Measurements from ENCODE around the gene EWSR1. TPM values are rescaled to one million over a fixed set of nuclear protein-coding genes. Genes with fewer than 3 reads are reported as not detected.
"Not testable (repeated sequence)": the region's sequence is repeated elsewhere in the genome, so short reads cannot be mapped to it uniquely, and the experiment has no call there.

Gene EWSR1
- total RNA-seq, 1 donor from 2014 or later: 205 TPM

GRCh38 chr22:29342577-29343312 lies 74.7 kb downstream of the EWSR1 start:
- no peak for TF ChIP-seq CTCF (IDR thresholded peaks at IDR 0.05; ENCODE audit: insufficient read depth, low read length, poor library complexity, severe bottlenecking)
- no peak for DNase-seq (ENCODE audit: low read depth)
- Histone ChIP-seq H3K27me3 (ENCODE audit: control insufficient read depth, insufficient read depth, low read length) (no peaks in the 10 kb centered on the region), H3K4me3 (ENCODE audit: low read depth, low read length) (no peak overlapping the region), H3K36me3 (ENCODE audit: control insufficient read depth, insufficient read depth, low read length) (peaks cover 12% of the 10 kb centered on the region)

DNA sequence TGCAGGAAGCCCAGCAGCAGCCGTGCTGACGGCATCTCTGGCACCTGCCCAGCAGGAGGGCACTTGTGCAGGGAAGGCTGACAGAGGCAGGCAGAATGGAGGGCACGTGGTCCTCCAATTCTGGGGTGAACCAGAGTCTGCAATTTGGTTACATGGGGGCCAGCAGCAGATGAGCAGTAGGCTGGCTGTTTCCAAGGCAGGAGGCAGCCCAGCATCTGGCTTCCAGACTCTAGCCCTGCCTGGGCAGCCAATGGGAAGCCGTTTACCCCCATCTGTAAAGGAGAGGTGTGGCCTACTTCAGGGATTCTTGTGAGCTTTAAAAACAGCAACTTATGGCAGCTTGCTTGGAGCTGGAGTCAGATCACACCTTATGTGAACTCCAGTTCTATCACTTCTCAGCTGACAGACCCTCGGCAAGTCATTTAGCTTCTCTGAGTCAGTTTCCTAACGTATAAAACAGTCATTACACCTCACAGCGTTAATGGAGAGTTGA lies 75.3 kb downstream of the EWSR1 start:
- Histone ChIP-seq H3K27me3 (ENCODE audit: control insufficient read depth, insufficient read depth, low read length) (no peaks in the 10 kb centered on the region), H3K4me3 (ENCODE audit: low read depth, low read length) (no peak overlapping the region), H3K36me3 (ENCODE audit: control insufficient read depth, insufficient read depth, low read length) (peaks cover 12% of the 10 kb centered on the region)
- no peak for TF ChIP-seq CTCF (IDR thresholded peaks at IDR 0.05; ENCODE audit: insufficient read depth, low read length, poor library complexity, severe bottlenecking)
- DNase-seq (ENCODE audit: low read depth): no peak

GRCh38 chr22:29344137-29344536 lies 76.1 kb downstream of the EWSR1 start:
- peaks cover 12% of the 10 kb centered on the region for H3K36me3 ChIP-seq (ENCODE audit: control insufficient read depth, insufficient read depth, low read length)
- TF ChIP-seq CTCF (IDR thresholded peaks at IDR 0.05; ENCODE audit: insufficient read depth, low read length, poor library complexity, severe bottlenecking): no peak

DNA sequence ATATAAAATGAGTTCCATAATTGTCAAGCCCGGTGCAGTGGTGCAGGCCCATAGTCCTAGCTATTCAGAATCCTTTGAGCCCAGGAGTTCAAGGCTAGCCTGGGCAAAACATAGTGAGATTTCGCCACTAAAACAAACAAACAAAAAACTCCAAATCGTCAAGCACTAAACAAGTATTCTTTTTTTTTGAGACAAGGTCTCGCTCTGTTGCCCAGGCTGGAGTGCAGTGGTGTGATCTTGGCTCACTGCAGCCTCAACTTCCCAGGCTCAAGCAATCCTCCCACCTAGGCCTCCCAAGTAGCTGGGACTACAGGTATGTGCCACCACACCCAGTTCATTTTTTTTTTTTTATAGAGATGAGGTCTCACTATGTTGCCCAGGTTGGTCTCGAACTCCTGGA lies 76.8 kb downstream of the EWSR1 start:
- not testable (repeated sequence) for H3K36me3 ChIP-seq (ENCODE audit: control insufficient read depth, insufficient read depth, low read length); H3K27me3 ChIP-seq (ENCODE audit: control insufficient read depth, insufficient read depth, low read length); H3K4me3 ChIP-seq (ENCODE audit: low read depth, low read length); DNase-seq (ENCODE audit: low read depth)

More at GRCh38 chr22:29344137-29344536, 76.1 kb downstream of the EWSR1 start:
- peak; percentile 86 for DNase-seq (ENCODE audit: low read depth)
- Histone ChIP-seq H3K4me3 (ENCODE audit: low read depth, low read length) (no peak overlapping the region), H3K27me3 (ENCODE audit: control insufficient read depth, insufficient read depth, low read length) (no peaks in the 10 kb centered on the region)

- Histone ChIP-seq H3K27me3 (ENCODE audit: control insufficient read depth, insufficient read depth, low read length) (no peaks in the 10 kb centered on the region), H3K36me3 (ENCODE audit: control insufficient read depth, insufficient read depth, low read length) (peaks cover 10% of the 10 kb centered on the region), H3K4me3 (ENCODE audit: low read depth, low read length) (no peak overlapping the region)
- no peak for DNase-seq (ENCODE audit: low read depth)
- no peak for TF ChIP-seq CTCF (IDR thresholded peaks at IDR 0.05; ENCODE audit: insufficient read depth, low read length, poor library complexity, severe bottlenecking)
Observed at GRCh38 chr22:29345932-29346331, 77.9 kb downstream of the EWSR1 start.

- DNase-seq (ENCODE audit: low read depth): no peak
- H3K4me3 ChIP-seq (ENCODE audit: low read depth, low read length): no peak overlapping the region
- no peaks in the 10 kb centered on the region for H3K27me3 ChIP-seq (ENCODE audit: control insufficient read depth, insufficient read depth, low read length)
- peaks cover 9% of the 10 kb centered on the region for H3K36me3 ChIP-seq (ENCODE audit: control insufficient read depth, insufficient read depth, low read length)
- no peak for TF ChIP-seq CTCF (IDR thresholded peaks at IDR 0.05; ENCODE audit: insufficient read depth, low read length, poor library complexity, severe bottlenecking)
Observed at GRCh38 chr22:29346659-29347058, 78.6 kb downstream of the EWSR1 start.

Data from kidney epithelial cell (primary cell).